Activated naive CD4-positive, alpha-beta T cell treated with anti-CD3 and anti-CD28 coated beads, Interleukin-2, amount 10 ng/mL, durations not matched to agents 7 days and 5 days (primary cell): ENCODE measurements around the gene LSM14B.

Experiments used
- CTCF ChIA-PET: fragments of 350-600 bp; sonication (Branson Sonifier 250); formaldehyde crosslinking; loops from one replicate; lab custom pipeline; 2021; ENCODE audit warnings: antibody characterized with exemption; lab: Charles Lee
- DNase-seq: peaks from one replicate; pipeline ENCODE4 v3.0.0-alpha.2; 2020
- H3K27ac Mint-ChIP-seq: one replicate; pipeline ENCODE4 v1.8.0; 2021; ENCODE audit warnings: mild to moderate bottlenecking, moderate library complexity, mixed read lengths
- H3K27me3 Mint-ChIP-seq: one replicate; pipeline ENCODE4 v1.8.0; 2021; ENCODE audit warnings: mild to moderate bottlenecking, mixed read lengths
- H3K36me3 Mint-ChIP-seq: one replicate; pipeline ENCODE4 v1.8.0; 2021; ENCODE audit warnings: mixed read lengths
- H3K4me1 Mint-ChIP-seq: one replicate; pipeline ENCODE4 v1.8.0; 2021; ENCODE audit warnings: mixed read lengths
- H3K4me3 Mint-ChIP-seq: one replicate; pipeline ENCODE4 v1.8.0; 2021; ENCODE audit warnings: mild to moderate bottlenecking, moderate library complexity, mixed read lengths
- H3K9me3 Mint-ChIP-seq: one replicate; pipeline ENCODE4 v1.8.0; 2021; ENCODE audit warnings: mixed read lengths

The LSM14B gene

DNA sequence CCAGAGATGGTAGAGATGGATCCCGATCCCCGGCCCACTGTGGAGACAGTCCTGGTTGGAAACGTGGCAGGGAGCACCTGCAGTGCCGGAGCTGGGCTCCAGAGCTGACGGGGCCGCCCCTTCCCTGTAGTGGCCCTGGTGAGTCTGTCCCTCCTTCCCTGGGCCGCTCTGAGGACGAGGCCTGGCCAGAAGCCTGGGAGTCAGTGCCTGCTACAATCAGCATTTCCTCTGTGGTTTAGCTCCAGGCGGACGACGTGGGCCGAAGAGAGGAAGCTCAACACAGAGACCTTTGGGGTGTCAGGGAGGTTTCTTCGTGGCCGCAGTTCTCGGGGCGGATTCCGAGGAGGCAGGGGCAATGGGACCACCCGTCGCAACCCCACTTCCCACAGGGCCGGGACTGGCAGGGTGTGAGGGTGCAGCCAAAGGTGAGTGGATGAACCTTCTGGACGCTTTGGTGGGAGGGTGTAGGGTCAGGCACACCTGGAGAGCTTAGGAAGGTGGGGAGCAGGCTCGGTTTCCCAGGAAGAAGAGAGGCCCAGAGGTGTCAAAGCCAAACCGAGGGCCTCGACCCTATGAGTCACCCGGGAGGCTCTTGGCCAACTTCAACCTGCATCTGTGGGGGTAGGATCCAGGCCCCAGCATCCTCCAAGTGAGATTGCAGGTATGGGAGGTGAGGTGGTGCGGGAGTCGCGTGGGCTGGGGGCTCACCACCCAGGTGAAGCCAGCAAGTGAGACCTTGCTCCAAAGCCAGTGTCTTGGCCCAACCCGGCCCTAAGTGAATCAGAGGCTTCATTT is 11.0 kb downstream of the LSM14B start:
- Mint-ChIP-seq H3K9me3 (no peaks in the 10 kb centered on the region), H3K27me3 (no peaks in the 10 kb centered on the region), H3K36me3 (peaks cover 74% of the 10 kb centered on the region), H3K4me1 (peaks cover 42% of the 10 kb centered on the region), H3K27ac (peak overlapping the region; percentile 87), H3K4me3 (no peak overlapping the region)
- DNase-seq: no peak
- CTCF ChIA-PET: interaction anchor here (1.5 kb wide), 1 partner anchor 8 kb away, joined by 5 read pairs; no protein-coding TSS in a partner anchor

DNA sequence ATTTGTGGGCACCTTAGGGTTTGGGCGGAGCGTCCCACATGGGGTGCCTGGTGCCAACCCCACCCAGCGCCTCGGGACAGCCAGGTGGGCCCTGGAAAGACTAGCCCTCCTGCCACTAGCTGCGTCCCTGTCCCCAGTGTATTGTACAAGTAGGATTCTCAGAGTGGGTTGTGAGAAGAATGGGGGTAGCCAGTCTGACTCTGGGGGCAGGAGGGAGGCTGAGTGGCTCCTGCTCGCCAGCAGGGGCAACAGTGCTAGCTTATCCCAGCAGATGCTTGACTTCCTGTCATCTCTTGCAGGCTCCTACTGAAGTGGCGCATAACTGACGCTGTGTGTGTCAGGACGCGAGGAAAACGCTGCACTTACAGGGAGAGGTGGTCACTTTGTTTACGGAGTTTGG is 11.6 kb downstream of the LSM14B start:
- CTCF ChIA-PET: interaction anchor here (1.5 kb wide), 1 partner anchor 8 kb away, joined by 5 read pairs; no protein-coding TSS in a partner anchor
- no peaks in the 10 kb centered on the region for H3K27me3 Mint-ChIP-seq
- H3K9me3 Mint-ChIP-seq: no peaks in the 10 kb centered on the region
- peak overlapping the region; percentile 87 for H3K27ac Mint-ChIP-seq
- H3K4me3 Mint-ChIP-seq: no peak overlapping the region
- H3K36me3 Mint-ChIP-seq: peaks cover 71% of the 10 kb centered on the region
- H3K4me1 Mint-ChIP-seq: peaks cover 43% of the 10 kb centered on the region
- no peak for DNase-seq

DNA sequence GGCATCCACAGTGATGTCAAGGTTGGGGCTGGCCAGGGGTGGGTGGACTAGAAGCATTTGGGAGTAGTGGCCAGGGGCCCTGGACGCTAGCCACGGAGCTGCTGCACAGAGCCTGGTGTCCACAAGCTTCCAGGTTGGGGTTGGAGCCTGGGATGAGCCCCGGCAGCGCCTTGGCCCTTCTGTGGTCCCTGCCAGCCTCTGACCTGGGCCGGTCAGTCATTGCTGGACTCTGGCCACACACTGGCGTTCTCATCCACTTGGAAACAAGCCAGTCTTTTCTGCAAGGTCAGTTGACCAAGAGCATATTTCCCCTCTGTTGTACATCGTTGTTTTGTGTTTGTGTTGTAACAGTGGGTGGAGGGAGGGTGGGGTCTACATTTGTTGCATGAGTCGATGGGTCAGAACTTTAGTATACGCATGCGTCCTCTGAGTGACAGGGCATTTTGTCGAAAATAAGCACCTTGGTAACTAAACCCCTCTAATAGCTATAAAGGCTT is 12.5 kb downstream of the LSM14B start:
- CTCF ChIA-PET: interaction anchor here (0.9 to 2.0 kb wide), 5 partner anchors 7 to 131 kb away, joined by 3 to 21 read pairs (median 5); no protein-coding TSS in a partner anchor
- H3K4me3 Mint-ChIP-seq: no peak overlapping the region
- H3K36me3 Mint-ChIP-seq: peaks cover 76% of the 10 kb centered on the region
- peaks cover 40% of the 10 kb centered on the region for H3K4me1 Mint-ChIP-seq
- H3K27me3 Mint-ChIP-seq: no peaks in the 10 kb centered on the region
- no peaks in the 10 kb centered on the region for H3K9me3 Mint-ChIP-seq
- no peak overlapping the region for H3K27ac Mint-ChIP-seq
- no peak for DNase-seq

DNA sequence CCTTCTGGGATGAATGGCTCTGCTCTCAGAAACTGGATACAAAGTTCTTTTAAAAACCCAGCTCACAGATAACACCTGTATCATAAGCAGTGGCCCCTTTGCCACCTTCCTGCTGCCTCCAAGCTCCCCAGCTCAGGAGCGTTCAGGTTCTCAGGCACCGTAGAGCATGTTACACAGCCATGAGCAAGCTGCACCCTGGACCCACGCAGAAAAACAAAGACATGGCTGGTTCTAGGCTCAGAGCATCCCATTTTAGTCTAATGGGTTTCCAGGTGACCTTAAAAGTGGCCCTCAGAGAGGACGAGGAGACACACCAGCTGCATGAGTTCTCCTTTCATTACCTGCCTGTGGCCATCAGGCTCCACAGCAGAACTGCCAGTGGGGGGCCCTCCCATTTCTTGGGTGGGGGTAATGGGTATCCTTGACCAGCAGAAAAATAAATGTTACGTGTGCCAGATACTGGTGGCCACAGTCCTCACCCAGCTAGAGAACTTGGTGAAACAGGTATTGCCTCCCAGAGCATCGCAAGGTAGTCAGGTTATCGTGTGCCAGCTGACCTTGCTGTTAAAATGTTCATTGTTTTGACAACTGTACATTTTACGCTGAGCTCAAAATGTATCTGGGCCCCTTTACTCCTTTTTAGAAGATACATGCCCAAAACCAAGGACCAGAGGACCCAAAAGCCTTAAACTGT is 13.4 kb downstream of the LSM14B start:
- Mint-ChIP-seq H3K27me3 (no peaks in the 10 kb centered on the region), H3K27ac (no peak overlapping the region), H3K36me3 (peaks cover 76% of the 10 kb centered on the region), H3K4me3 (no peak overlapping the region), H3K9me3 (no peaks in the 10 kb centered on the region), H3K4me1 (peaks cover 43% of the 10 kb centered on the region)
- CTCF ChIA-PET: interaction anchor here (0.9 to 2.0 kb wide), 8 partner anchors 8 to 132 kb away, joined by 3 to 21 read pairs (median 4); no protein-coding TSS in a partner anchor
- DNase-seq: no peak

DNA sequence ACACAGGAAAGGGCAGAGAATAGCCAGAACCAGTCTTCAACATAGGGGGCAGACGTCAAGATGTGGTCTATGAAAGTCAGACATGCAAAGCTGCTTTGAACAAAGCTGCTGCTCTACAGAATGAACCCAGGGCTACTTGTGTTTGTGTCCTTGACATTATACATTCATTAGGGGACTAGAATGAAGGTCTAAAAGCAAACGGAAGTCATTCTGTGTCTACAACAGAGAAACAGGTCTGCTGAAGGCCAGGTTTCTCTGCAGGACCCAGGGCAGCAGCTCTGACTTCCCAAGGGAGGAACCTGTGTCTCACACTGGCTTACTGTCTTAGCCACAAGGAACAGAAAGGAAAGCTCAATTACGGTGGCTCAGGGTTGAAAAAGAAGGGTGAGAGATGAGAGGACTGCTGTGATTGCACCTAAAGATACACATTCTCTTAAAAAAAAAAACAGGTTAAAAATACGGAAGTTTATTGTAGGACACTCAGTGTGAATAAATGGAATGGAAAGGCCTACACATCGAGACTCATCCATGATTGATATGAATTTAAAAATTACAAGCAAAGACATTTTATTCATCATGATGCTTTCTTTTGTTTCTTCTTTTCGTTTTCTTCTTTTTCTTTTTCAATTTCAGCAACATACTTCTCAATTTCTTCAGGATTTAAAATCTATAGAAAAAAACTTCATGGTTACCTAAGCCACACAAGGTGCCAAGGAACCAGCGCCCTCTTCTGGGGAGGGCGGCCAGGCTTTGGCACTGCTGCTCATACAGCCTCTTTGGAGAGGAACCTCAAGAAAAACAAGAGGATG is 14.2 kb downstream of the LSM14B start:
- Mint-ChIP-seq H3K4me1 (peaks cover 44% of the 10 kb centered on the region), H3K27me3 (no peaks in the 10 kb centered on the region), H3K36me3 (peaks cover 74% of the 10 kb centered on the region), H3K9me3 (no peaks in the 10 kb centered on the region), H3K4me3 (no peak overlapping the region), H3K27ac (peak overlapping the region; percentile 82)
- CTCF ChIA-PET: interaction anchor here (0.9 to 2.0 kb wide), 6 partner anchors 9 to 126 kb away, joined by 3 to 21 read pairs (median 8); no protein-coding TSS in a partner anchor
- peak; percentile 84 for DNase-seq

DNA sequence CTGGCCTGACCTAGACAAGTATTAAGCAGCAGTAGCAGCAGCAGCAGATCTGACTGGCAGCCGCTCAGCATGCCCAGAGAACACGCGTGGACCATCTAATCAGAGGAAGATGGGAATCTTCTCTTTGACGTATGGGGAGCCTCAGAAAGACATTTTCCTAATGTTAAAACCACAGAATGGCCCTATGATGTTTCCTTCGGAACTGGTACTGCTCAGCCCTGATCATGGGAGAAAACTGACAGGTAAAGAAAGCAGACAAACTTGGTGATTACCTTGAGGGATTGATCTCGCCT is 14.8 kb downstream of the LSM14B start:
- no peaks in the 10 kb centered on the region for H3K27me3 Mint-ChIP-seq
- peaks cover 44% of the 10 kb centered on the region for H3K4me1 Mint-ChIP-seq
- H3K36me3 Mint-ChIP-seq: peaks cover 75% of the 10 kb centered on the region
- no peak overlapping the region for H3K4me3 Mint-ChIP-seq
- H3K27ac Mint-ChIP-seq: peak overlapping the region; percentile 82
- CTCF ChIA-PET: interaction anchor here (1.6 to 1.7 kb wide), 2 partner anchors 111 to 126 kb away, joined by 8 to 13 read pairs; no protein-coding TSS in a partner anchor
- no peaks in the 10 kb centered on the region for H3K9me3 Mint-ChIP-seq
- DNase-seq: no peak

DNA sequence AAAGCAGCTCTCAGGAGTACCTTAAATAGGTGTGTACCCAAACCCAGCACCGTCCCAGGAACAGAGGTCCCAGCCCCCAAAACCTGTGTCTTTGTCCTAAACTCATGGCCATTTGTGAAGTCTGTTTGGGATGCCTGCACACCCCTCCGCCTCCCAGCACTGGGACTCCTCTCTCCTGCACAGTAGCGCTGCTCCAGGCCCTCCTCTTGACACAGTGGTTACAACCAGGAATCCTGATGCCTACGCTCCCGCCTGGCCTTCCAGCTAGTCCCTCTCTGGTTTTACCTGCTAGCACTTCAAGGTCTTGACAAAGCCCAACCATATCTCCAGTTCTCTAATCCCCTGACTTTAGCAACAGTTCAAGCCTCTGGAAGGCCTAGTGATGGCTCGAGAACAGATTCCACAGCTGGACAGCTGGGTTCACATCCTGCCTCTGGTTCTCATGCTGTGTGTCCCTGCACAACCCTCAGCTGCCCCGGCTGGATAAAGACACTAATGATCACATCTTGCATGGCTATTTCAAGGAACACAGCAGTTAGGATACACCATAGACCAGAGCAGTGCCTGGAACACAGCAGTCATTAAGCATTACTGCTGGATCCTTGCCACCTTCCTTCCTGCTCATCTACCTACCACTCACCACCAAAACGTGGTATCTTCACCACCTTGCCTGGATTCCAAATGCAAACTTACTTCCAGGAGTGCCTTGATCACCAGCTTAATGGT is 15.4 kb downstream of the LSM14B start:
- CTCF ChIA-PET: interaction anchor here (1.2 to 1.7 kb wide), 2 partner anchors 76 to 127 kb away, joined by 3 to 8 read pairs; no protein-coding TSS in a partner anchor
- Mint-ChIP-seq H3K27ac (peak overlapping the region; percentile 82), H3K9me3 (no peaks in the 10 kb centered on the region), H3K27me3 (no peaks in the 10 kb centered on the region), H3K36me3 (peaks cover 69% of the 10 kb centered on the region), H3K4me1 (peaks cover 41% of the 10 kb centered on the region), H3K4me3 (no peak overlapping the region)
- no peak for DNase-seq

DNA sequence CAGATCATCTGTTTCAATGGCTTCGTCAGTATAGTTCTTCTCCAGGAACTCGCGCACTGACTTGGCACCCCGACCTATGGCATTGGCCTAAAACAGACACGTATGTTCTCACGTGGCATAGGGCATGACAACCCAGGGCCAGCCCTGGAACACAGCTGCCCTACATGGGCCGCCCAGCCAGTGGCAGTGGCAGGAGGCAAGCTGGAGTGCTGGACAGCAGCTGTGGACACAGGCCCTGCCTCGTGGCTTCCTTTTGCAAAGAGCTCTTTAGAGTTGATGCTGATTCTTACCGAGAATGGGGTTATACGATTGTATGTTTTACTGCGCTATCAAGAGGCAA is 15.9 kb downstream of the LSM14B start:
- Mint-ChIP-seq H3K27me3 (no peaks in the 10 kb centered on the region), H3K4me1 (peaks cover 39% of the 10 kb centered on the region), H3K36me3 (peaks cover 64% of the 10 kb centered on the region), H3K27ac (no peak overlapping the region), H3K4me3 (no peak overlapping the region), H3K9me3 (no peaks in the 10 kb centered on the region)
- DNase-seq: no peak
- CTCF ChIA-PET: interaction anchor here (1.2 to 1.7 kb wide), 2 partner anchors 77 to 127 kb away, joined by 3 to 8 read pairs; no protein-coding TSS in a partner anchor

DNA sequence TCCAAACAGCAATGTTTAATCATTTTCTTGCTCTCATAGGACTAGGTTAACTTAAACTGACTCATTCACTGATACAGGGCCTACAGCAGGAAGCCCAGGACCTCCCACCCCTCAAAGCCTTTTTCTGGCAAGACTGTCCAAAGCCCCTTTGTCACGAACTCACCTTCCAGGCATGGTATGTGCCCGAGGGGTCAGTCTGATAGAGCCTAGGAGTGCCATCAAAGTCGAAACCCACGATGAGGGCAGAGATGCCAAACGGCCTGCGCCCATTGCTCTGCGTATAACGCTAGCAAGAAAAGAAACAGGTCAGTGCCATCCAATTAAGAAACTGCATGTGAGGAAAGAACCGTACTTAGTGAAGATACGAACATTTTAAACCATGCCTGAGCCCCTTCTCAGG is 16.6 kb downstream of the LSM14B start:
- Mint-ChIP-seq H3K36me3 (peaks cover 59% of the 10 kb centered on the region), H3K27me3 (no peaks in the 10 kb centered on the region), H3K4me3 (no peak overlapping the region)

DNA sequence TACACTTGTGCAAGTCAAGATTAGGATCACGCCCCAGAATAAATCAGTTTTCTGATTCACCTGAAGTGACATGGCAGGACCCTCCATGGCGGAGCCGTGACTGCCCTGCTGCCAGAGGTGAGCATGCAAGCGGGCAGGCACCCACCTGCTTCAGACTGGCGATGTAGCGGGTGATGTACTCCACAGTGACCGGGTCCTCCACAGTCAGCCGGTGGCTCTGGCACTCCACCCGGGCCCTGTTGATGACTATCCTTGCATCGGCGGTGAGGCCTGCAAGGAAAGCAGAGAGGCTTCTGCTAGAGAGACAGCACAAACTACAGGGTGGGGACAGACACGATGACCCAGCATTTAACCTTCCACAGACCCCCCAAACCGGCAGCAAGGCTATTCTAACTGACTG is 17.4 kb downstream of the LSM14B start:
- no peak for DNase-seq
- no peaks in the 10 kb centered on the region for H3K27me3 Mint-ChIP-seq
- H3K27ac Mint-ChIP-seq: peak overlapping the region; percentile 75
- H3K4me3 Mint-ChIP-seq: no peak overlapping the region
- H3K4me1 Mint-ChIP-seq: peaks cover 35% of the 10 kb centered on the region
- no peaks in the 10 kb centered on the region for H3K9me3 Mint-ChIP-seq
- CTCF ChIA-PET: no interaction called here
- peaks cover 53% of the 10 kb centered on the region for H3K36me3 Mint-ChIP-seq

More for the DNA sequence above, 16.6 kb downstream of the LSM14B start:
- DNase-seq: no peak
- H3K4me1 Mint-ChIP-seq: peaks cover 35% of the 10 kb centered on the region
- CTCF ChIA-PET: interaction anchor here (1.7 kb wide), 1 partner anchor 128 kb away, joined by 8 read pairs; no protein-coding TSS in a partner anchor
- no peak overlapping the region for H3K27ac Mint-ChIP-seq
- no peaks in the 10 kb centered on the region for H3K9me3 Mint-ChIP-seq

DNA sequence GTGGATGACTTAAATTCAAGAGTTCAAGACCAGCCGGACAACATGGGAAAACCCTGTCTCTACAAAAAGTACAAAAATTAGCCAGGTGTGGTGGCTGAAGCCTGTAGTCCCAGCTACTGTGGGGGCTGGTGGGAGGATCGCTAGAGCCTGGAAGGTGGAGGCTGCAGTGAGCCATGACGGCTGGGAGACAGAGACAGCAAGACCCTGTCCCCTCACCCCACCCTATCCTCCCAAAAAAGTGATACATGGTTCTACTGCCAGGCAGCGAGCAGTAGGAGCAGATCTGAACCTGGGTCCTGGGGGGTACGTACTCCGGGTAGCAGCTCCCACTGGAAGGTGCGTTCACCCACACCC is 18.7 kb downstream of the LSM14B start:
- Mint-ChIP-seq H3K4me3 (peak overlapping the region; percentile 85), H3K27ac (peak overlapping the region; percentile 89), H3K4me1 (peaks cover 49% of the 10 kb centered on the region), H3K9me3 (no peaks in the 10 kb centered on the region), H3K36me3 (peaks cover 47% of the 10 kb centered on the region), H3K27me3 (no peaks in the 10 kb centered on the region)
- no peak for DNase-seq
- CTCF ChIA-PET: interaction anchor here (1.4 kb wide), 2 partner anchors 8 to 115 kb away, joined by 5 to 6 read pairs; no protein-coding TSS in a partner anchor

DNA sequence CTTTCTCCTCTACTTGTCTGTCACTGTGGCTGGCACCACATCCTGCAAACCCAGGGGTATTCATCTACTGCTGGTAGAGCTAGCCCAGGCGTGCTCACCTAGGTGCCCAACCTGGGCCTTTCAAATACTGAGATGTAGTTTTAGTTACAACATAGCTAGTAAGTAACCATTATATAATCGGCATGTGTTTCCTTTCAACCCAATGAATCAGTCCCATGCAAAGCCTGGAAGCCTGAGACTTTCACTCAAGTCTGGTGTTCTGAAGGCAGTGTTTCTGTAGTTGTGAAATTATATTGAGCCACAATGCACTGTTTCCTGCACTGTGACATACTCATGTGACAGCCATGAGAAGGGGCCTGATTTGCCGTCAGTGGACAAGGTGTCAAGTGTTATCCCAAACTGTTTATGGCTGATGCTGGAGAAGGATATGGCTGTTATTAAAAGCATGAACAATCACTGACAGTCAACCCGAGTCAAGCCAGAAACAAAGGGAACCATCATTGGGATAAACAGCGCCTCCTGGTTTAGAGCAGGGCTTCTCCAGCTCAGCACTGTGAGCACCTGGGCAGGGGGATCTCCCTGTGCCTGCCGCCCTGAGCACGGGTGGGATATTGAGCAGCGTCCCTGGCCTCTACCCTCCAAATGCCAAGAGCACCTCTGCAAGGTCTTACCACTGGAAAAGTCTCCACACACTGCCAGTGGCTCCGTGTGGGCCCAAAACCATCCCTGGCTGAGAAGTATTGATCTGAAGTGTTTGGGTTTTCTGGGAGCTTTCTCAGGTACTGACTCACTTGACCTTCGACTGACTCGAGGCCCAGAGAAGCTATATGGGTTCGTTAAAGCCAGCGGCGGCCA is 19.3 kb downstream of the LSM14B start:
- peaks cover 51% of the 10 kb centered on the region for H3K4me1 Mint-ChIP-seq
- H3K36me3 Mint-ChIP-seq: peaks cover 42% of the 10 kb centered on the region
- H3K9me3 Mint-ChIP-seq: no peaks in the 10 kb centered on the region
- no peaks in the 10 kb centered on the region for H3K27me3 Mint-ChIP-seq
- DNase-seq: peak; percentile 44
- CTCF ChIA-PET: interaction anchor here (0.6 to 1.4 kb wide), 4 partner anchors 9 to 130 kb away, joined by 3 to 6 read pairs (median 4); no protein-coding TSS in a partner anchor
- peak overlapping the region; percentile 85 for H3K4me3 Mint-ChIP-seq
- peak overlapping the region; percentile 89 for H3K27ac Mint-ChIP-seq
